HCT116 (cell line): ENCODE data around the gene SERPINE3.

Source experiments
- CTCF ChIP-seq, 3 experiments: fragments of 200-600 bp in 1 of 3; sonication (generic) in 1 of 3; IDR thresholded peaks in 2 of 3; conservative IDR thresholded peaks in 1 of 3; 2 replicates each; pipeline ENCODE4 v1.5.1; 2012 to 2017; ENCODE audit warnings: low read depth in 2 of 3, low read length in 2 of 3, antibody characterized with exemption in 1 of 3, borderline replicate concordance in 1 of 3, control low read depth in 1 of 3, mild to moderate bottlenecking in 1 of 3, mixed read lengths in 1 of 3, mixed run types in 1 of 3, moderate library complexity in 1 of 3; ENCODE audit not compliant: insufficient read depth in 1 of 3
- POLR2A ChIP-seq: IDR thresholded peaks from 2 replicates; pipeline ENCODE4 v1.7.0; 2011; ENCODE audit warnings: borderline replicate concordance; ENCODE audit not compliant: insufficient read depth, insufficient read length; ENCODE audit errors: extremely low read depth
- POLR2AphosphoS5 ChIP-seq: IDR thresholded peaks from 2 replicates; pipeline ENCODE4 v1.6.1; 2011; ENCODE audit warnings: mild to moderate bottlenecking, low read depth, low read length, moderate library complexity
- SRF ChIP-seq: IDR thresholded peaks from 2 replicates; pipeline ENCODE4 v1.6.1; 2012; ENCODE audit warnings: low read depth
- ZFX ChIP-seq: fragments of 450-650 bp; IDR thresholded peaks from 2 replicates; pipeline ENCODE4 v1.6.1; 2017

GRCh38 chr13:51297556-51297955 is 41.9 kb upstream of the SERPINE3 start:
- TF ChIP-seq SRF (no peak), CTCF (IDR thresholded peaks at IDR 0.05 in 2 of 3, conservative IDR thresholded peaks at IDR 0.05 in 1 of 3; ENCODE audit: borderline replicate concordance in 1 of 3, insufficient read depth in 1 of 3, low read depth in 2 of 3, low read length in 2 of 3) (peak in 2 of 3 experiments; percentile 7 to 25; a peak in 1 of 6 replicates), POLR2A (no peak), ZFX (no peak), POLR2AphosphoS5 (no peak)
